IMR-90 (cell line): ENCODE data around the gene OTOR. TPM values are rescaled to one million over a fixed set of nuclear protein-coding genes. Genes with fewer than 3 reads are reported as not detected.

Source experiments
- ATAC-seq: fragments of 200-7000 bp; cut with Tn5 transposase; 2 replicates; pipeline ENCODE4 v1.9.1; 2020; ENCODE audit warnings: low read depth, mild to moderate bottlenecking, moderate library complexity
- BruUV-seq: library from RNA; stranded (reverse); fragments of 400-500 nt; replicated peaks from 2 replicates; lab custom pipeline; 2021; lab: Mats Ljungman, UMichigan
- CTCF ChIA-PET: fragments of 300-600 bp; formaldehyde crosslinking; extraction: SDS; loops from one replicate; lab custom pipeline; 2021; ENCODE audit warnings: antibody characterized with exemption; lab: Yijun Ruan, JAX
- POLR2A ChIA-PET: fragments of 300-600 bp; sonication (Branson Sonifier 250); formaldehyde crosslinking; loops from one replicate; lab custom pipeline; 2022; ENCODE audit warnings: antibody characterized with exemption; ENCODE audit not compliant: unreplicated experiment; lab: Charles Lee
- DNase-seq: peaks from one replicate; pipeline ENCODE4 v3.0.0; 2013
- H2AFZ ChIP-seq: replicated peaks from 2 replicates; pipeline ENCODE3; 2013; ENCODE audit warnings: low read length, mild to moderate bottlenecking; ENCODE audit not compliant: poor library complexity
- H2AK5ac ChIP-seq: 2 replicates; pipeline ENCODE4 v1.6.1; 2013; ENCODE audit warnings: low read depth, low read length, inconsistent platforms
- H2AK9ac ChIP-seq: replicated peaks from 2 replicates; pipeline ENCODE3; 2013; ENCODE audit warnings: mild to moderate bottlenecking, low read depth, low read length, moderate library complexity; ENCODE audit not compliant: poor library complexity
- H2BK120ac ChIP-seq: 2 replicates; pipeline ENCODE4 v1.6.1; 2013; ENCODE audit warnings: low read depth, low read length, inconsistent platforms
- H2BK15ac ChIP-seq: 3 replicates; pipeline ENCODE4 v1.6.1; 2013; ENCODE audit warnings: low read depth, low read length, inconsistent platforms
- H2BK20ac ChIP-seq: 2 replicates; pipeline ENCODE4 v1.6.1; 2013; ENCODE audit warnings: low read depth, mild to moderate bottlenecking, inconsistent platforms, low read length, moderate library complexity
- H2BK5ac ChIP-seq: 2 replicates; pipeline ENCODE4 v1.6.1; 2013; ENCODE audit warnings: mild to moderate bottlenecking, low read depth, low read length, inconsistent platforms; ENCODE audit not compliant: poor library complexity, severe bottlenecking
- H3K14ac ChIP-seq: replicated peaks from 2 replicates; pipeline ENCODE4 v1.6.1; 2013; ENCODE audit warnings: low read depth, low read length, inconsistent platforms
- H3K18ac ChIP-seq: 2 replicates; pipeline ENCODE4 v1.6.1; 2013; ENCODE audit warnings: low read depth, low read length, control low read depth
- H3K23ac ChIP-seq: 2 replicates; pipeline ENCODE4 v1.6.1; 2013; ENCODE audit warnings: low read depth, low read length, inconsistent platforms
- H3K27ac ChIP-seq: 2 replicates; pipeline ENCODE4 v1.5.1; 2013; ENCODE audit warnings: mild to moderate bottlenecking, control low read depth, low read length; ENCODE audit not compliant: insufficient read depth
- H3K27me3 ChIP-seq: 2 replicates; pipeline ENCODE4 v1.6.1; 2013; ENCODE audit warnings: low read length; ENCODE audit not compliant: control insufficient read depth, insufficient read depth
- H3K36me3 ChIP-seq: 2 replicates; pipeline ENCODE4 v1.6.1; 2013; ENCODE audit warnings: low read length, mixed read lengths; ENCODE audit not compliant: control insufficient read depth, insufficient read depth
- H3K4ac ChIP-seq: 2 replicates; pipeline ENCODE4 v1.6.1; 2013; ENCODE audit warnings: low read depth, low read length, inconsistent platforms
- H3K4me1 ChIP-seq: 2 replicates; pipeline ENCODE4 v1.6.1; 2013; ENCODE audit warnings: low read length, mixed read lengths; ENCODE audit not compliant: control insufficient read depth, insufficient read depth
- H3K4me2 ChIP-seq: 2 replicates; pipeline ENCODE4 v1.6.1; 2013; ENCODE audit warnings: low read depth, mild to moderate bottlenecking, control low read depth, low read length, moderate library complexity
- H3K4me3 ChIP-seq: 2 replicates; pipeline ENCODE4 v1.5.1; 2013; ENCODE audit warnings: low read depth, mild to moderate bottlenecking, control low read depth, low read length, moderate library complexity; ENCODE audit not compliant: insufficient read depth
- H3K56ac ChIP-seq: 2 replicates; pipeline ENCODE4 v1.6.1; 2013; ENCODE audit warnings: low read length, inconsistent platforms; ENCODE audit not compliant: insufficient read depth; ENCODE audit errors: extremely low read depth
- H3K79me1 ChIP-seq, 2 experiments: 2 replicates each; pipeline ENCODE4 v1.6.1; 2013; ENCODE audit warnings: low read length in 2 of 2, inconsistent platforms in 1 of 2, low read depth in 1 of 2
- H3K9ac ChIP-seq: 2 replicates; pipeline ENCODE4 v1.6.1; 2013; ENCODE audit warnings: low read depth, low read length, control low read depth
- H3K9me1 ChIP-seq: 2 replicates; pipeline ENCODE4 v1.6.1; 2013; ENCODE audit warnings: low read length, inconsistent platforms; ENCODE audit not compliant: insufficient read depth
- H3K9me3 ChIP-seq: 2 replicates; pipeline ENCODE4 v1.6.1; 2013; ENCODE audit warnings: low read length; ENCODE audit not compliant: control insufficient read depth, insufficient read depth
- H4K20me1 ChIP-seq: 2 replicates; pipeline ENCODE4 v1.6.1; 2013; ENCODE audit warnings: low read length, inconsistent platforms; ENCODE audit not compliant: insufficient read depth
- H4K5ac ChIP-seq: 2 replicates; pipeline ENCODE4 v1.6.1; 2013; ENCODE audit warnings: mild to moderate bottlenecking, low read depth, low read length, control low read depth
- H4K8ac ChIP-seq, 2 experiments: 2 replicates each; pipeline ENCODE4 v1.6.1; 2013; ENCODE audit warnings: low read depth in 2 of 2, low read length in 2 of 2, control low read depth in 1 of 2, inconsistent platforms in 1 of 2
- H4K91ac ChIP-seq: 2 replicates; pipeline ENCODE4 v1.6.1; 2013; ENCODE audit warnings: low read depth, low read length, inconsistent platforms; ENCODE audit not compliant: insufficient read depth
- CTCF ChIP-seq: conservative IDR thresholded peaks from 2 replicates; pipeline ENCODE4 v1.5.1; 2012; ENCODE audit warnings: mild to moderate bottlenecking, low read depth, low read length, improper control_type of control experiment
- WGBS, 2 experiments: methylation state at CpG; one replicate each; pipeline versions ENCODE4 v1.1.5 to v1.1.7; 2013; ENCODE audit warnings: missing lambda C conversion rate in 2 of 2; ENCODE audit not compliant: insufficient read length in 1 of 2; ENCODE audit errors: extremely low coverage in 2 of 2; 5-methylcytosine and 5-hydroxymethylcytosine counted together
- dilution Hi-C: fragments of 300-500 bp; cut with HindIII; formaldehyde crosslinking; loops from one replicate; pipeline ENCODE4 v1.14.3; 2018; ENCODE audit warnings: low sequenced_read_pairs; ENCODE audit not compliant: unreplicated experiment
- in situ Hi-C: fragments of 300-500 bp; cut with MboI; formaldehyde crosslinking; loops from 3 replicates; pipeline ENCODE4 v1.14.3; 2019; ENCODE audit warnings: low sequenced_read_pairs, inconsistent platforms, mixed read lengths
- intact Hi-C: fragments of 100-400 bp; cut with micrococcal nuclease; formaldehyde crosslinking; loops from 2 replicates; pipeline ENCODE4 v1.10.0; 2022
- polyA plus RNA-seq, 3 experiments: library from polyadenylated mRNA; depleted of rRNA; stranded (reverse); fragments of >200 nt; gene quantifications; 2 replicates each; pipeline ENCODE4 v1.2.3, GENCODE V29; 2012; ENCODE audit warnings: low replicate concordance in 1 of 3
- total RNA-seq: library from RNA; depleted of rRNA; stranded (reverse); fragments of >200 nt; gene quantifications from 2 replicates; pipeline ENCODE4 v1.2.3, GENCODE V29; 2012

The OTOR gene
- total and polyA plus RNA-seq, 2 of the 4 experiments (the other 2 are of a cell fraction): not detected

DNA sequence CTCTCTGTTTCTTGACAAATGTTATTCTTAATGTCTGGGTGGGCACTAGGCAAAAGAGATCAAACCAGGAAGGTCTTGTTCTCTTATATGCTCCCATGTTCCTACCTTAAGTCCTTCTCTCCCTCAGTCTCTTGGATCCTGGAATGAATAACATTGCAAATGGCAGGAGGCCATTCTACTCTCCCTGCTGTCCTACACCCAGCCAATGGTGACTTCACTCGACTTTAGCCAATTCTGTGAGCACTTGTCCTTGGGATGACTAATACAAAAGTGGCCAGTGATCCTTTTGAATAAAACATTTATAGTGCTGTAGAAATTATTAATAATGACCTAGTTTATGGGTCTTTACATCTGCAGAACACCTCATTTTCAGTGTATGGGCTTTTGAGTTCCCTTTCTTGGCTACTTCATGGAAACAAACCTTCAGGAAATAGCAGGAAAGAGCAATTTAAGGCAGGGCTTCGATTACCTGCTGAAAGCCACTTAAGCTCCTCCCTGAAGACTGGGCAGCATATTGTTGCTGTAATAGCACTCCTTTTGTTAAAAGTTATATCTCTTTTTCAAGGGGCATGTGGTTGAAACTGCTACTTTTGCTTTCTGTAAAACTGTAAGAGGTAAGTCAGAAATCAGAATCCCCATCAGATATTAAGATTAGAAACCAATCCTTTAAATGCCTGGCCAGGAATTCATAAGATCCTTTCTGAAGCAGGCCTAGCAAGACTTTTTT, 10.5 kb downstream of the OTOR start:
- CTCF ChIA-PET: no interaction called here
- no peaks in the 10 kb centered on the region for H3K36me3 ChIP-seq
- no peak overlapping the region for H3K23ac ChIP-seq
- dilution Hi-C loops: no loop called here
- H2AK9ac ChIP-seq: no peak overlapping the region
- H3K27me3 ChIP-seq: peaks cover 2% of the 10 kb centered on the region
- no peaks in the 10 kb centered on the region for H3K9me1 ChIP-seq
- H3K4me1 ChIP-seq: no peaks in the 10 kb centered on the region
- no peaks in the 10 kb centered on the region for H3K79me1 ChIP-seq
- no peak overlapping the region for H3K4me3 ChIP-seq
- no TSS peak for BruUV-seq
- H3K27ac ChIP-seq: no peak overlapping the region
- H3K18ac ChIP-seq: no peak overlapping the region
- H3K4me2 ChIP-seq: no peak overlapping the region
- DNase-seq: no peak
- in situ Hi-C loops: no loop called here
- no peak for TF ChIP-seq CTCF
- H4K5ac ChIP-seq: no peak overlapping the region
- no peak overlapping the region for H2AFZ ChIP-seq
- H2BK120ac ChIP-seq: no peak overlapping the region
- H3K4ac ChIP-seq: no peak overlapping the region
- H4K8ac ChIP-seq: no peak overlapping the region
- no peak for ATAC-seq
- no peak overlapping the region for H2BK15ac ChIP-seq
- H3K56ac ChIP-seq: no peak overlapping the region
- no peak overlapping the region for H3K14ac ChIP-seq
- no peaks in the 10 kb centered on the region for H3K9me3 ChIP-seq
- 50% methylated on average over 1 of the region's 2 CpGs; no CpG with 5 or more reads in 1 of the 2 experiments for WGBS, 2 experiments
- no peak overlapping the region for H4K91ac ChIP-seq
- no peak overlapping the region for H2BK20ac ChIP-seq
- H2AK5ac ChIP-seq: no peak overlapping the region
- POLR2A ChIA-PET: no interaction called here
- H4K20me1 ChIP-seq: no peaks in the 10 kb centered on the region
- no peak overlapping the region for H3K9ac ChIP-seq
- H2BK5ac ChIP-seq: no peak overlapping the region
- intact Hi-C loops: no loop called here
